ENCODE data around the gene SAMD9L.

The SAMD9L gene

GRCh38 chr7:93120592-93121549 lies 27.3 kb downstream of the SAMD9L start:
- DNase-seq (ENCODE audit: extremely low read depth, low read depth), result no peak
- TF ChIP-seq CTCF (IDR thresholded peaks at IDR 0.05; ENCODE audit: low read depth, low read length), result no peak

GRCh38 chr7:93119191-93119905 lies 28.8 kb downstream of the SAMD9L start:
- DNase-seq (ENCODE audit: extremely low read depth, low read depth), result no peak

GRCh38 chr7:93117852-93118530 lies 30.2 kb downstream of the SAMD9L start, which contains the start of gene SAMD9:
TSS of gene SAMD9 (minus strand) at chr7:93117979. CDS start at chr7:93106097, 11,882 bp downstream.
- no peak for TF ChIP-seq CTCF (IDR thresholded peaks at IDR 0.05; ENCODE audit: low read depth, low read length)
- peak; percentile 49 for DNase-seq (ENCODE audit: extremely low read depth, low read depth)

More at GRCh38 chr7:93119191-93119905, 28.8 kb downstream of the SAMD9L start:
- TF ChIP-seq CTCF (IDR thresholded peaks at IDR 0.05; ENCODE audit: low read depth, low read length), result no peak

- DNase-seq (ENCODE audit: extremely low read depth, low read depth), result no peak
- TF ChIP-seq CTCF (IDR thresholded peaks at IDR 0.05; ENCODE audit: low read depth, low read length), result no peak
These were observed 30.9 kb downstream of the SAMD9L start for GRCh38 chr7:93117327-93117726.

GRCh38 chr7:93115796-93116195 lies 32.4 kb downstream of the SAMD9L start:
- no peak for TF ChIP-seq CTCF (IDR thresholded peaks at IDR 0.05; ENCODE audit: low read depth, low read length)
- DNase-seq (ENCODE audit: extremely low read depth, low read depth), result peak; percentile 16

- TF ChIP-seq CTCF (IDR thresholded peaks at IDR 0.05; ENCODE audit: low read depth, low read length), result no peak
These were observed 40.2 kb downstream of the SAMD9L start for GRCh38 chr7:93108003-93108402.

More at GRCh38 chr7:93108003-93108402, 40.2 kb downstream of the SAMD9L start:
- no peak for DNase-seq (ENCODE audit: extremely low read depth, low read depth)

All from AG09319 (cell line).